NCI-H146 treated with DMSO at 0.1 percent for 48 hours (cell line): ENCODE results near the gene GNMT.

ENCODE experiments used
- DNase-seq: peaks from one replicate; lab custom pipeline; 2025; ENCODE audit not compliant: unreplicated experiment; lab: John Stamatoyannopoulos, UW

GNMT gene

DNA sequence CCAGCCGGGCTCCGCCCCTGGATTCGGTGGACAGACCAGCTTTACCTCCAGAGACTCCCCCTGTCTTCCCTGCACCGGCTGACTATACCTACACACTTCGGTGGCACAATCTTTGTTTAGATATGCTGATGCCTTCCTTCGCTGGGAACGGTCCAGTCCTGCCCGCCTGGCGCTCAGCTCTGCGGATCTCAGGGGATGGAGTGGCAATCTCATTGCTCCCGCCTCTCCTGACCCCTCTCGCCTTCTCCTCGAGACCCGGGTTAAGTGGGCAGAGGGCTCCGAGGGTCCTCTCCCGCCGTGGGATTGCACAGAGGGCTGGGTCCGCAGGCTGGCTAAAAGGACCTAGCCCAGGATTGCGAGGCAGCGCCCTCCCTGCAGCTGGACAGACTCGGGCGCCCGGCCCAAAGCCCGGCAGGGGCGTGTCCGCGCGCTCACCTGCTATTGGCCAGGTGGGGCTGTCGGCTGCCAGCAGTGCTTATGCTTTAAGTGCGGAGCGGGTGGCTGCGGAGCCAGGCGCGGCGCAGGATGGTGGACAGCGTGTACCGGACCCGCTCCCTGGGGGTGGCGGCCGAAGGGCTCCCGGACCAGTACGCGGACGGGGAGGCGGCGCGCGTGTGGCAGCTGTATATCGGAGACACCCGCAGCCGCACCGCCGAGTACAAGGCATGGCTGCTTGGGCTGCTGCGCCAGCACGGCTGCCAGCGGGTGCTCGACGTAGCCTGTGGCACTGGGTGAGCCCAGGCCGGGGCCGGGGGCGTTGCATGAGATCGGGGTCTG lies at the start of gene GNMT:
TSS of gene GNMT (plus strand) at position 512 of the 777 bp plus-strand sequence. CDS start at position 526, 14 bp downstream.
- peak; percentile 76 for DNase-seq

DNA sequence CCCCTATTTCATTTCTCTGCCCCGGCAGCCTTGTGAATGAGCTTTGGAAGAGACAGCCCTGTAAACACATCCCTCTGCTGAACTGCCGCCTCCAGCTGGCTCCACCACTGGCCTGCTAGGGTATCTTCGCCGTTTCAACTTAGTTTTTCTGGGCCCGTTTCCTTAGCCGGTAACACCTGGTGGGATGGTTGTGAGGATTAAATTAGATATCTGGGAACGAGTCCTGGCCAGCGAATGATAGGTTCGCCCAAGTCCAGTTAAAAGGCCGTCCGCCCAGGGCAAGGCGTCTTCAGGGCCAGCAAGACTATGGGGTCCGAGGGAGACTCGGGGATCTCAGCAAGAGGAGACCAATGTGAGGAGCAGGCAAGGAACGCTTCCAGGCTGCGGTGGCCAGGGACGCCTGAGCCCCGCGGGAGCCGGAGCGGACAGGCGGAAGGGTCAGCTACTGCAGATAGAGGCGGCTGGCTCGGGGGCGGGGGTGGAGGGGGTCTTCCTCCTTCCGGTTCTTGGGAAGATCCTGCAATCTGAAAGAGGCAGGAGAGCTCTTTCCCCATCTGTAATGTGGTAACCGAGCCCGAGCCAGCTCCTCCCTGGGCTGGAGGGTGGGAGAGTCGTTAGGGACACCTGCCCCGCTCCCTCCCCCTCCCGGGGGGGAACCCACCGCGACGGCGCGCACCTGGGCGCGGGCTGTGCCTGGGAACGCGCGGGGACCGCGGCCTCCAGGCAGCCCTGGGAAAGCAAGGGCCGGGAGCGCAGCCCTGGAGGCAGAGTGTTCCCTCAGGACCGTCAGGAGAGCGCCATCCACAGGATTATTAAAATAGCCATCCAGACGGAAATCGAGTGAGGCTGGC lies 49.2 kb upstream of the GNMT start:
- peak; percentile 84 for DNase-seq

DNA sequence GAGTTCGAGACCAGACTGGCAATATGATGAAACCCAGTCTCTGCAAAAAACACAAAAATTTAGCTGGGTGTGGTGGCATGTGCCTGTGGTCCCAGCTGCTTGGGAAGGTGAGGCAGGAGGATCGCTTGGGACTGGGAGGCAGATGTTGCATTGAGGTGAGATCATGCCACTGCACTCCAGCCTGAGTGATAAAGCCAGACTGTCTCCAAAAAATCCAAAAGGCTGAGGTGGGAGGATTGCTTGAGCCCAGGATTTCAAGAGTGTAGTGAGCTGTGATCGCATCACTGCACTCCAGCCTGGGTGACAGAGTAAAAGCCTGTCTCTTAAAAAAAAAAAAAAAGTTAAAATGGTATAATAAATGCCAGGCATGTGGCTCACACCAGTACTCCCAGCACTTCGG lies 46.0 kb upstream of the GNMT start:
- no peak for DNase-seq

DNA sequence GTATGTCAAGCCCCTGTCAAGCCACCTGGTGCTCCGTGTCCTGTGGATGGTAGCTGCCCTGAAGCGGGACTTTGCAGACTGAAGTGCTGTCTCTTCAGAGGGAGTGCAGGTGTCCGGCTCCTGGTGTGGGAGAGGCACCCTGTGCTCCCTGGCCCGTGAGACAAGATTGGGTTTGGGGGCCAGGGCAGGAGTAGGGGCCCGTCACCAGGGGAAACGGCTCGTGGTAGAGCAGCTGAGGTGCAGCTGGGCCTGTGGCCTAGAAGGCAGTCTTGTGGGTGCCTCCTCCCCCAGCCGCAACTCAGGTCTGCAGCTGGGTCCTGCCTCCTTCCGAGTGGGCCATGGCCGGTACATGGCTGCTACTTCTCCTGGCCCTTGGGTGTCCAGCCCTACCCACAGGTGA lies 44.8 kb upstream of the GNMT start, which contains the start of gene PTCRA:
TSS of gene PTCRA (plus strand) at position 322 of the 400 bp plus-strand sequence. CDS start at position 339, 17 bp downstream.
- DNase-seq: no peak

DNA sequence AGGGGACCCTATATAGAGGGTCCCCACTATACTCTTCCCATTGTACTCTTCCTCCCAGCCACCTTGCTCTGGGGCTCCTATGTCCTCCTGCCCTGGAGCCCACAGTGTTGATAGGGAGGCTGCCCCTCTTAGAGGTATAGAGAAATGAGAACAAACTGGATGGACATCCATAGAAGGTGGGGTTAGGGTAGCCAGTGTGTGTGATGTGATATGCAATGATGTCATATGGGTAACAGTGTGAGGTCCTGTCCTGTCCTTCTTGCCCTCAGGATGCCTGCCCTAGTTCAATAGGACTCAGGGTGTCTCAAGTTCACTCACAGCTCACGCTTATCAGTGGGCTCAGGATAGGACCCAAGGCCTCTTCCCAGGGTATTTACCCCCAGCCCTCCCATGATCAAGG lies 44.3 kb upstream of the GNMT start:
- DNase-seq: no peak

DNA sequence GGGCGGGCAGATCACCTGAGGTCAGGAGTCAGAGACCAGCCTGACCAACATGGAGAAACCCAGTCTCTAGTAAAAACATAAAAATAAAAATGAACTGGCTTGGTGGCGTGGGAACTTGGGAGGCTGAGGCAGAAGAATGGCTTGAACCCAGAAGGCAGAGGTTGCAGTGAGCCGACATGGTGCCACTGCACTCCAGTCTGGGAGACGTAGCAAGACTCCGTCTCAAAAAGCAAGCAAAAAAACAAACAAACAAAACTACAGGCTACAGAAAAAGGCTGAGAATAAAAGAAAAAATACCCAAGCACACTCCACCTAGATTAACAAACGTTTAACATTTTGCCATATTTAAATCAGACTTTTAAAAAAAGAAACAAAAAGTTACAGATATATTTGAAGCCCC lies 38.8 kb upstream of the GNMT start:
- DNase-seq: no peak

DNA sequence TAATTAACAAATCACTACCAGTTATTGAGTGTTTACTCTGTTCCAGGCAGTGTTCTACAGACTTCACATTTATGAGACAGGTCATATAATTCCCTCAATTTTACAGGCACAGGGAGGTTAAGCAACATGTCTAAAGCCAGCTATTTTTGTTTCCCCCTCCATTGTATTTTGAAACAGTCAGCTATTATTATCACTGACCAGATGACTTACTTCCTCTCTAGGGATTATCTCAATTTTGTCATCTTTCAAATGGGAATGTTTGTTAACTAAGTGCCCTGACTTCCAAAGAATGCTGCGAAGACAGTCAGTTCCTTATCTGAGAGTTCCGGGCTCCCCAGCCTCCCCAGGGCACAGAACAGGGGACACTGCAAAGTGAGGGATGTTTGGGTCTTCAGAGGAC lies 36.9 kb upstream of the GNMT start:
- no peak for DNase-seq

DNA sequence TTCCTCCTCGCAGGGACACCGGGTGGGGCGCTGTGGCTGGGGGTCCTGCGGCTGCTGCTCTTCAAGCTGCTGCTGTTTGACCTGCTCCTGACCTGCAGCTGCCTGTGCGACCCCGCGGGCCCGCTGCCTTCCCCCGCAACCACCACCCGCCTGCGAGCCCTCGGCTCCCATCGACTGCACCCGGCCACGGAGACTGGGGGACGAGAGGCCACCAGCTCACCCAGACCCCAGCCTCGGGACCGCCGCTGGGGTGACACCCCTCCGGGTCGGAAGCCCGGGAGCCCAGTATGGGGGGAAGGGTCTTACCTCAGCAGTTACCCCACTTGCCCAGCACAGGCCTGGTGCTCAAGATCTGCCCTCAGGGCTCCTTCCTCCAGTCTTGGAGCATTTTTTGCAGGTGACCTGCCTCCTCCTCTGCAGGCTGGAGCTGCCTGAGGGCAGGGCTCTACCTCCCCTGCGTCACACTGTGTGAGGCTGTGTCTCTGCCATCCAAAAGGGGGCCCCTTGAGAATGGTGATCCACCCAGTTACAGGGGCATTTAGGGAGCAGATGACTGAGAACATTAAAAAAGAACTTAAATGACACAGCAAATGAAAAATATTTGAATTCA lies 35.2 kb upstream of the GNMT start:
- no peak for DNase-seq

DNA sequence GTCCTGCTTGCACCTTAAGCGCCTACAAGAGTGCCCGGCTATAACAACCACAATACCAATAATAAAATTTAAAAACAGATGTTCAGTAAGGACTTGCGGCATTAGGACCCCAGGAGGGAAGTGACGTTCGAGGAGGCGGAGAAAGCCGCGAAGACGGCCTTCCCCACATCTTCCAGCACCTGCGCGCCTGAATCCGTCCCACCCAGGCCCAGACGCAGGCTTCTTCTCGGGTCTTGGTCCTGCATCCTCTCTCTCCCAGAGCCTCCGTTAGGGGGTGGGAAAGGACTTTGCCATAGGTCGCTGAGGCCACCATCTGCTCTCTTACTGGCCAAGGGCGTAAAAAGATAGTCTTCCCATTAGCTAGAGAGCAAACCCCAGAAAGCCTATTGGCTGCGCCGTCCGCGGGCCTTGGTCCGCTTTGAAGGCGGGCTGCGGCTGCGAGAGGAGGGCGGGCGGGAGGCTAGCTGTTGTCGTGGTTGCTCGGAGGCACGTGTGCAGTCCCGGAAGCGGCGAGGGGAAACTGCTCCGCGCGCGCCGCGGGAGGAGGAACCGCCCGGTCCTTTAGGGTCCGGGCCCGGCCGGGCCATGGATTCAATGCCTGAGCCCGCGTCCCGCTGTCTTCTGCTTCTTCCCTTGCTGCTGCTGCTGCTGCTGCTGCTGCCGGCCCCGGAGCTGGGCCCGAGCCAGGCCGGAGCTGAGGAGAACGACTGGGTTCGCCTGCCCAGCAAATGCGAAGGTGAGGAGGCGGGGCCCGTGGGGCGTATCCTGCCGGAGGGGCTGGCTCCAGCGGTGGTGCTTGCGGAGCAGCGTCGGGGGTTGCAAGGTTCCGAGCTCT lies 31.4 kb upstream of the GNMT start, which contains the start of gene CNPY3:
TSS of gene CNPY3 (plus strand) at position 495 of the 835 bp plus-strand sequence. CDS start at position 586, 91 bp downstream.
- DNase-seq: peak; percentile 100

DNA sequence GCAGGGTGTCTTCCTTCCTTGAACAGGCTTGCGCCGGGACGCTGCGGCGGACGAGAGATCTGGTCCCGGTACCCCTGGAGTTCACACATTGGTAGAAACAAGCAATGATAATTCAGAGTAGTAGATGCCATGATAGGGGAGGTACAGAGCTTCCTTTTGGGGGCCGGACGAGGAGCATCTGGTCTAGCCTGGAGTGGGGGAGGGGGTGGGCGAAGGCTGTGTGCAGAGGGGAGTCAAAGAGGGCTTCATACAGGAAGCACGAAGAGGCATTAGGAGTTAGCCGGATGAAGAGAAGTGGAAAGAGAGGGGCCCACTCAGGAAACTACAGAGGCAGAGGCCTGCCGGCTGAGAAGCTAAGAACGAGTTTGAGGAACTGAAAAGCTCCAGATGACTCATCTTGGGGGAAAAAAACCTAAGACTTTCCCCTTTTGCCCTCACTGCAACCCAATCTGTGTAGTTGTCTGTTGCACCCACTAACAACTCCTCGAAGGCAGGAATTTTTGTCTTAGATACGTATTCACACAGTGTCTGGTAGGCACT lies 30.7 kb upstream of the GNMT start:
- DNase-seq: peak; percentile 57

DNA sequence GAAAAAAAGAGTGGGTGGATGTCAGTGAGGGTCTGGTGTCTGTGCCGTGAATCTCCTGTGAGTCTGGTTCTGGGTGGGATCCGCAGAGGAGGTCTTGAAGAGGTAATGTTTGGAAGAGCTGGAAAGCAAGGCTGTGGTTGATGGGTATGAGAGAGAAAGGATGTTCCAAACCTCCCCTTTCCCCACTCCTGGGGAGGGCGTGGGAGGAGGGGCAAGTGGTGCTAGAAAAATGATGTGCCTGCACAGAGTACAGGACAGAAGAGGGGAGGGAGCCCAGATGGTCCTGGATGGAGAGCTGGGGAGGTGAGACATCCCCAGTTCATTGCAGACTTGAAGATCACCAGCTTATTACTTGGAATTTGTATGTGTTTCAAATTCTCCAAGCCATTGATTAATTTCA lies 28.1 kb upstream of the GNMT start:
- DNase-seq: no peak

DNA sequence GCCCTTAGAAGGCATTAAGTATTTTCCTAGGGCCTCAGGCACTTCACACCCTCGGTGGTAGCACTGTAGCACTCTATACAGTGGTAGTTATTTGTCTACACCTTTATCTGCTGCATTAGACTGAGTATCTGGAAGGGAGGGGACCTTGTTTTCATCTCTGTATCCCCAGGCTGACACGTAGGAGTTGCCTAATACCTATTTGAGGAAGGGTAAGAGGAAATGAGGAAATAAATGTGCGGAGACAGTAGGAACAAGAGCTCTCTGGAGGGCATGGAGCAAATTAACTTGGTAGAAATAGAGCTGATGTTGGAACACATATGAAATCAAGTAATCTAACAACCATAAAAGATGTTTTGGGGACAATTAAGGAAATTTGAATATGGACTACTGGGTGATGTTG lies 27.3 kb upstream of the GNMT start:
- no peak for DNase-seq

DNA sequence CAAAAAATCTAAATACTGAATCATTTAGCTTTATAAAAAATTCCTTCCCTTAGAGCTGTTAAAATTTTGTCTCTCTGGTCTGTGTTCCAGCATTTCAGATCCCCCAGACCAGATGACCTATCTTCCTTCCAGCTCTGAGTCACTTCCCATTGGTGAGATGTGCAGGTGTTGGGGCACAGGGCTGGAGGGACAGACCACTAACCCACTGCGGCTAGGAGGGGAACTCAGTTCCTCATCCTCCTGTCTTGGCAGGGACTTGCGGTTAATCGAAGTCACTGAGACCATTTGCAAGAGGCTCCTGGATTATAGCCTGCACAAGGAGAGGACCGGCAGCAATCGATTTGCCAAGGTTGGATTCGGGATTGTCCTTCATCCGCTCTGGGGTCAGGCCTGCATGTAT lies 25.2 kb upstream of the GNMT start:
- DNase-seq: no peak

DNA sequence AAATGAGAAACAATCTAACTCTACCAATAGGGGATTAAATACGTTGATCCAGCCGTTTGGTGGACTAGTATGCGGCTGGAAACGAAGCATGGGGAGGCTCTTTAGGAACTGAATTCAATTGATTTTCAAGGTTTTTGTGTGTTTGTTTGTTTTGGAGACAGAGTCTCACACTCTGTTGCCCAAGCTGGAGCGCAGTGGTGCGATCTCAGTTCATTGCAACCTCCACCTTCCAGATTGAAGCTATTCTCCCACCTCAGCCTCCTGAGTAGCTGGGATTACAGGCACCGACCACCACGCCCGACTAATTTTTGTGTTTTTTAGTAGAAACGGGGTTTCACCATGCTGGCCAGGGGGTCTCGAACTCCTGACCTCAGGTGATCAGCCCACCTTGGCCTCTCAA lies 24.2 kb upstream of the GNMT start:
- DNase-seq: no peak

DNA sequence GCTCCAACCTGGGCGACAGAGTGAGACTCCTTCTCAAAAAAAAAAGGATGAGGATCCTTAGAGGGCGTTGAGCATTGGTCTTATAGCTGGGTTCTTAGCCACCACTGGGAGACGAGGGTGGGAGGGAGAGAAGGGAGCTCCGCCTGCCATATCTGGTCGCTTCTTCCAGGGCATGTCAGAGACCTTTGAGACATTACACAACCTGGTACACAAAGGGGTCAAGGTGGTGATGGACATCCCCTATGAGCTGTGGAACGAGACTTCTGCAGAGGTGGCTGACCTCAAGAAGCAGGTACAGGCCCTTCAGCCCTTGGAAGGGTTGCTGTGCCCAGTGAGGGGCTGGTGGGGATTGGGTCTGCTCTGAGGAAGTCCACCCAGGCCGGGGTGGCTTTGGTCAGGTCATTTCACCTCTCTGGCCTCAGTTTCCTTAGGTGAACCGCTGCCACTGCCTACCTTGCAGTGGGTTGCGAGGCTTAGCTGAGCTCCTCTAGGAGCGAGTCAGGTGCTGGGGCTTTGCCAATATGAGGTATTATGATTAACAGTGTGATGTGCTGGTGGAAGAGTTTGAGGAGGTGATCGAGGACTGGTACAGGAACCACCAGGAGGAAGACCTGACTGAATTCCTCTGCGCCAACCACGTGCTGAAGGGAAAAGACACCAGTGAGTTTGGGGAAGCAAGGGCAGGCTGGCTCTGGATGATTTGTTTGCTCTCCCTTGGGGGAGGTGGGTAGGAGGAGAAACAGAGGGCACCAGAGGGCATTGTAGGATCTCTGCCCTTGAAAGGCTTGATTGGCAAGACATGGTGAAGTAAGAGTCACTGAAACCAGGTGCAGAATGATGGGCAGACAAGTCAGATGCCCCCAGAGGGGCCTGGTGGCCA lies 22.8 kb upstream of the GNMT start:
- DNase-seq: no peak

DNA sequence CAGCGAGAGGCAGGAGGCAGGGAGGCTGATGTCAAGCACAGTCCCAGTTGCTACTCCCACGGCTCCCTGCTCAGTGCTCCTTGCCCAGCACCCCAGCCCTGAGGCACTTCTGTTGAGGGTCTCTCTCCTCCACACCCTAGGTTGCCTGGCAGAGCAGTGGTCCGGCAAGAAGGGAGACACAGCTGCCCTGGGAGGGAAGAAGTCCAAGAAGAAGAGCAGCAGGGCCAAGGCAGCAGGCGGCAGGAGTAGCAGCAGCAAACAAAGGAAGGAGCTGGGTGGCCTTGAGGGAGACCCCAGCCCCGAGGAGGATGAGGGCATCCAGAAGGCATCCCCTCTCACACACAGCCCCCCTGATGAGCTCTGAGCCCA lies 22.1 kb upstream of the GNMT start:
- DNase-seq: no peak

DNA sequence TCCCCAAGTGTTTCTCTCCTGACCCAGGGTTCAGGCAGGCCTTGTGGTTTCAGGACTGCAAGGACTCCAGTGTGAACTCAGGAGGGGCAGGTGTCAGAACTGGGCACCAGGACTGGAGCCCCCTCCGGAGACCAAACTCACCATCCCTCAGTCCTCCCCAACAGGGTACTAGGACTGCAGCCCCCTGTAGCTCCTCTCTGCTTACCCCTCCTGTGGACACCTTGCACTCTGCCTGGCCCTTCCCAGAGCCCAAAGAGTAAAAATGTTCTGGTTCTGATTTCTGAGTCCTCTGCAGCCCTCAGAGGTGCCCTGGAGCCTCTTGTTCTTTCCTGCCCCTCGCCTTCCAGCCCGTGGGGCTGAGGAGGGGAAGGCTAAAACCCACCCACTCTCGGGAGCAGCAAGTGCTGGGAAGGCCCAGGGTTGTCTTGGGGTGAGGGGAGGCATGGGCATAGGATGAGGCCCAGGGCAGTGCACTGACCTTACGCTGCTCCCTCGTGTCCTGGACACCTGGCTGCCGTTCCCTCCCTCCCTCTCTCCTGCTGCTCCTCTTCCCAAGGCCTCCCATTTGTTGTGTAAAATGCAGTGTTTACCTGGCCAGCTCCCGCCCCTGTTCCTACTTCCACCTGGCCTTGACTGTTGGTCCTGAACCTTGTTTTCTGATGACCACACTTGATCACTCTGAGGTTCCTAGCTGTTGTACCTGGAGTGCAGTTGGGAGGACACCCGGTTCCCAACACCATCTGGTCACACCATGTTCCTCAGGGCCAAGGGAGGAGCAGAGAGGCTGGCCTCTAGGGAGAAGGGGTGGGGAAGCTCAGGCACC lies 21.4 kb upstream of the GNMT start:
- DNase-seq: no peak

DNA sequence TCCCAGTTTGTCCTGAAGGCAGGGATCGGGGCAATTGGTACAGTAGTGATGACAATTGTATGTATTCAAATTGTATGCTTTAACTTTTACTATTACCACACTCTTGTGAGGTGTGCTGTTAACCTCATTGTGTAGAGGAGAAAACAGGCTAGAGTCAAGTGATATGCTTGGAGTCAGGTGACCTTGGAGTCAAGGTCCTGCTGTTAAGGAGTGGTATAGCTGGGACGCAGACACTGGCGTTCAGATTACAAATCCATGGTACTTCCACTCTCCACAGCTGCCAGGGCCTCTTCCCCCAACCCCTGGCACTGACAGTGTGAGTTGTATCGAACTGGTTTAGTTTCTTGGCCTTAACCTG lies 20.8 kb upstream of the GNMT start:
- DNase-seq: no peak
